ENCODE measurements around the gene TMEM175. TPM values are rescaled to one million over a fixed set of nuclear protein-coding genes. Genes with fewer than 3 reads are reported as not detected.

Gene TMEM175
- total and polyA plus RNA-seq, 2 donors from 2014 or later = 26.0 to 31.1 TPM

- DNase-seq = no peak
- no peak for TF ChIP-seq CTCF (IDR thresholded peaks at IDR 0.05; ENCODE audit: borderline replicate concordance, extremely low read depth, insufficient read depth)
- no peaks in the 10 kb centered on the region for H3K27me3 ChIP-seq (ENCODE audit: control insufficient read depth, insufficient read depth, low read length)
- no peak for FAIRE-seq
- intact Hi-C loops (cut with DNase I) = no loop called here
- H3K36me3 ChIP-seq (ENCODE audit: control insufficient read depth in 2 of 3, insufficient read depth in 3 of 3, low read length in 3 of 3) = peaks cover 0 to 15% (median 10%) of the 10 kb centered on the region in 3 donors
- H3K9me3 ChIP-seq (ENCODE audit: control insufficient read depth in 2 of 3, insufficient read depth in 1 of 3, low read length in 3 of 3) = no peaks in the 10 kb centered on the region
- no peaks in the 10 kb centered on the region for H3K4me1 ChIP-seq (ENCODE audit: control insufficient read depth in 2 of 3, insufficient read depth in 2 of 3, low read depth in 1 of 3, low read length in 3 of 3)
- H3K27ac ChIP-seq (ENCODE audit: low read depth in 2 of 2, low read length in 2 of 2) = no peak overlapping the region
- H3K9ac ChIP-seq (ENCODE audit: low read length in 3 of 3) = no peak overlapping the region
- no peak overlapping the region for H3K4me3 ChIP-seq (ENCODE audit: low read length in 3 of 3)
Observed at GRCh38 chr4:893276-893994, 38.8 kb upstream of the TMEM175 start.

- H3K36me3 ChIP-seq (ENCODE audit: control insufficient read depth in 2 of 3, insufficient read depth in 3 of 3, low read length in 3 of 3) = peaks cover 0 to 12% (median 10%) of the 10 kb centered on the region in 3 donors
- no peak for FAIRE-seq
Observed at GRCh38 chr4:893995-894705, 38.1 kb upstream of the TMEM175 start.

GRCh38 chr4:895596-895995 is 36.7 kb upstream of the TMEM175 start:
- H3K27ac ChIP-seq (ENCODE audit: low read depth in 2 of 2, low read length in 2 of 2) = no peak overlapping the region
- no peaks in the 10 kb centered on the region for H3K27me3 ChIP-seq (ENCODE audit: control insufficient read depth, insufficient read depth, low read length)
- H3K4me3 ChIP-seq (ENCODE audit: low read length in 3 of 3) = no peak overlapping the region
- no peak for DNase-seq
- H3K9ac ChIP-seq (ENCODE audit: low read length in 3 of 3) = no peak overlapping the region
- TF ChIP-seq CTCF (IDR thresholded peaks at IDR 0.05; ENCODE audit: borderline replicate concordance, extremely low read depth, insufficient read depth) = no peak
- no peak for FAIRE-seq
- H3K9me3 ChIP-seq (ENCODE audit: control insufficient read depth in 2 of 3, insufficient read depth in 1 of 3, low read length in 3 of 3) = no peaks in the 10 kb centered on the region
- intact Hi-C loops (cut with DNase I) = no loop called here
- H3K4me1 ChIP-seq (ENCODE audit: control insufficient read depth in 2 of 3, insufficient read depth in 2 of 3, low read depth in 1 of 3, low read length in 3 of 3) = no peaks in the 10 kb centered on the region
- peaks cover 0 to 12% (median 10%) of the 10 kb centered on the region in 3 donors for H3K36me3 ChIP-seq (ENCODE audit: control insufficient read depth in 2 of 3, insufficient read depth in 3 of 3, low read length in 3 of 3)

More at GRCh38 chr4:893995-894705, 38.1 kb upstream of the TMEM175 start:
- no peak overlapping the region for H3K4me3 ChIP-seq (ENCODE audit: low read length in 3 of 3)
- H3K4me1 ChIP-seq (ENCODE audit: control insufficient read depth in 2 of 3, insufficient read depth in 2 of 3, low read depth in 1 of 3, low read length in 3 of 3) = no peaks in the 10 kb centered on the region
- H3K27ac ChIP-seq (ENCODE audit: low read depth in 2 of 2, low read length in 2 of 2) = no peak overlapping the region
- DNase-seq = no peak
- no peaks in the 10 kb centered on the region for H3K9me3 ChIP-seq (ENCODE audit: control insufficient read depth in 2 of 3, insufficient read depth in 1 of 3, low read length in 3 of 3)
- no peak for TF ChIP-seq CTCF (IDR thresholded peaks at IDR 0.05; ENCODE audit: borderline replicate concordance, extremely low read depth, insufficient read depth)
- H3K27me3 ChIP-seq (ENCODE audit: control insufficient read depth, insufficient read depth, low read length) = no peaks in the 10 kb centered on the region
- no peak overlapping the region for H3K9ac ChIP-seq (ENCODE audit: low read length in 3 of 3)
- intact Hi-C loops (cut with DNase I) = no loop called here

All from kidney (tissue), 14 donors.